DND-41 (cell line): ENCODE results near the gene MRPS17.

ENCODE experiments used
- ATAC-seq: fragments of 200-7000 bp; cut with Tn5 transposase; 3 replicates; pipeline ENCODE4 v1.9.1; 2021; ENCODE audit warnings: low read depth; ENCODE audit not compliant: insufficient read depth
- DNase-seq: peaks from one replicate; pipeline ENCODE4 v3.0.0-alpha.2; 2020
- H2AFZ ChIP-seq: 2 replicates; pipeline ENCODE4 v1.6.0; 2012; ENCODE audit warnings: low read depth, low read length
- H3K27ac ChIP-seq: 2 replicates; pipeline ENCODE4 v1.5.1; 2012; ENCODE audit warnings: low read length, inconsistent platforms
- H3K27me3 ChIP-seq: fragments of 200-600 bp; sonication (generic); 2 replicates; pipeline ENCODE4 v1.6.0; 2012; ENCODE audit warnings: low read length, mild to moderate bottlenecking, inconsistent platforms; ENCODE audit not compliant: insufficient read depth, poor library complexity
- H3K36me3 ChIP-seq: 2 replicates; pipeline ENCODE4 v1.5.1; 2012; ENCODE audit warnings: low read length, inconsistent platforms; ENCODE audit not compliant: insufficient read depth
- H3K4me1 ChIP-seq: 2 replicates; pipeline ENCODE4 v1.5.1; 2012; ENCODE audit warnings: mild to moderate bottlenecking, low read length; ENCODE audit not compliant: insufficient read depth
- H3K4me2 ChIP-seq: 2 replicates; pipeline ENCODE4 v1.6.0; 2012; ENCODE audit warnings: mild to moderate bottlenecking, moderate library complexity, low read length, inconsistent platforms; ENCODE audit not compliant: insufficient read depth
- H3K4me3 ChIP-seq, 2 experiments: fragments of 200-600 bp in 1 of 2; shearing (Covaris generic) in 1 of 2; 2 replicates each; pipeline ENCODE4 v1.5.1; 2012 to 2016; ENCODE audit warnings: inconsistent platforms in 2 of 2, low read length in 2 of 2, mild to moderate bottlenecking in 2 of 2, low read depth in 1 of 2, moderate library complexity in 1 of 2
- H3K79me2 ChIP-seq: 2 replicates; pipeline ENCODE4 v1.6.0; 2012; ENCODE audit warnings: low read length, inconsistent platforms; ENCODE audit not compliant: insufficient read depth
- H3K9ac ChIP-seq: 2 replicates; pipeline ENCODE4 v1.6.0; 2012; ENCODE audit warnings: low read depth, mild to moderate bottlenecking, inconsistent platforms, low read length, moderate library complexity
- H3K9me3 ChIP-seq: 2 replicates; pipeline ENCODE4 v1.5.1; 2012; ENCODE audit warnings: low read length, moderate library complexity, mild to moderate bottlenecking, inconsistent platforms; ENCODE audit not compliant: insufficient read depth, severe bottlenecking
- H4K20me1 ChIP-seq: 2 replicates; pipeline ENCODE4 v1.6.0; 2012; ENCODE audit warnings: low read length; ENCODE audit not compliant: insufficient read depth
- CTCF ChIP-seq: IDR thresholded peaks from 2 replicates; pipeline ENCODE4 v1.5.1; 2012; ENCODE audit warnings: borderline replicate concordance, low read length, moderate library complexity, mild to moderate bottlenecking; ENCODE audit not compliant: poor library complexity, severe bottlenecking; ENCODE audit errors: extremely low read depth
- EZH2 ChIP-seq: IDR thresholded peaks from 3 replicates; pipeline ENCODE4 v1.6.1; 2012; ENCODE audit warnings: borderline replicate concordance, low read depth, mild to moderate bottlenecking, moderate library complexity, low read length, inconsistent platforms; ENCODE audit not compliant: severe bottlenecking

MRPS17 gene

GRCh38 chr7:55966851-55967250, 15.2 kb downstream of the MRPS17 start:
- no peak for ATAC-seq
- TF ChIP-seq CTCF (no peak), EZH2 (no peak)

GRCh38 chr7:55969391-55969790, 17.7 kb downstream of the MRPS17 start:
- Histone ChIP-seq H3K27me3 (no peaks in the 10 kb centered on the region), H3K36me3 (peaks cover 28% of the 10 kb centered on the region), H2AFZ (no peak overlapping the region), H3K9me3 (no peaks in the 10 kb centered on the region), H3K4me2 (no peak overlapping the region), H3K27ac (no peak overlapping the region), H3K79me2 (peaks cover 96% of the 10 kb centered on the region), H3K4me3 (no peak overlapping the region), H4K20me1 (peaks cover 34% of the 10 kb centered on the region), H3K9ac (no peak overlapping the region), H3K4me1 (peaks cover 21% of the 10 kb centered on the region)
- ATAC-seq: no peak
- TF ChIP-seq CTCF: no peak
- no peak for TF ChIP-seq EZH2
- DNase-seq: no peak

More at GRCh38 chr7:55966851-55967250, 15.2 kb downstream of the MRPS17 start:
- no peak overlapping the region for H3K4me2 ChIP-seq
- H3K27ac ChIP-seq: no peak overlapping the region
- peaks cover 33% of the 10 kb centered on the region for H3K4me1 ChIP-seq
- no peak for DNase-seq
- H4K20me1 ChIP-seq: peaks cover 25% of the 10 kb centered on the region
- peaks cover 83% of the 10 kb centered on the region for H3K79me2 ChIP-seq
- no peak overlapping the region for H2AFZ ChIP-seq
- H3K9ac ChIP-seq: no peak overlapping the region
- no peak overlapping the region for H3K4me3 ChIP-seq
- peaks cover 28% of the 10 kb centered on the region for H3K36me3 ChIP-seq
- no peaks in the 10 kb centered on the region for H3K27me3 ChIP-seq
- no peaks in the 10 kb centered on the region for H3K9me3 ChIP-seq

DNA sequence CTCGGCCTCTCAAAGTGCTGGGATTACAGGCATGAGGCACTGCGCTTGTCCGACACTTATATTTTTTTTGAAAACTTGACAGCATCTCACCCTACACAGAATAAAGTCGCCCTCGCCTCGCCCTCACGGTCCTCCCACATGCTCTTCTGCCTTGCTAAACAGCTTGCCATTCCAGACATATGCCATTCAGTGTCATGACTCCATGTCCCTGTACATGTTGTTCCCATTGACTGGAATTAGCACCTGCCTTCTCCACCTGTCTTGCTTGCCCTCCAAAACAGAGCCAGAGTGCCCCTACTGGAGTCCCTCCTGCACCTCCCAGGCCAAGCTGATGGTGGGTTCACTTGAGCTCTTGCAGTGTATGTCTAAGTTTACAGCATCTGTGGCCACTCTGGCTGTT, 18.9 kb downstream of the MRPS17 start:
- ATAC-seq: no peak
- no peak overlapping the region for H3K27ac ChIP-seq
- no peak overlapping the region for H3K4me2 ChIP-seq
- peaks cover 28% of the 10 kb centered on the region for H3K36me3 ChIP-seq
- no peaks in the 10 kb centered on the region for H3K27me3 ChIP-seq
- TF ChIP-seq EZH2 (no peak), CTCF (no peak)
- peaks cover 42% of the 10 kb centered on the region for H4K20me1 ChIP-seq
- no peak overlapping the region for H3K9ac ChIP-seq
- no peak for DNase-seq
- no peak overlapping the region for H3K4me3 ChIP-seq
- no peak overlapping the region for H2AFZ ChIP-seq
- peaks cover 94% of the 10 kb centered on the region for H3K79me2 ChIP-seq
- no peaks in the 10 kb centered on the region for H3K9me3 ChIP-seq
- H3K4me1 ChIP-seq: peaks cover 17% of the 10 kb centered on the region

GRCh38 chr7:55970978-55971377, 19.3 kb downstream of the MRPS17 start:
- peaks cover 46% of the 10 kb centered on the region for H4K20me1 ChIP-seq
- peaks cover 95% of the 10 kb centered on the region for H3K79me2 ChIP-seq
- TF ChIP-seq CTCF: no peak
- TF ChIP-seq EZH2: no peak
- H3K27ac ChIP-seq: no peak overlapping the region
- H3K36me3 ChIP-seq: peaks cover 25% of the 10 kb centered on the region
- no peak overlapping the region for H3K4me2 ChIP-seq
- H2AFZ ChIP-seq: no peak overlapping the region
- no peak overlapping the region for H3K9ac ChIP-seq
- DNase-seq (no peak), ATAC-seq (no peak)
- no peaks in the 10 kb centered on the region for H3K27me3 ChIP-seq
- H3K9me3 ChIP-seq: no peaks in the 10 kb centered on the region
- peaks cover 13% of the 10 kb centered on the region for H3K4me1 ChIP-seq
- H3K4me3 ChIP-seq: no peak overlapping the region
